ENCODE results near the gene PIGN. TPM values are rescaled to one million over a fixed set of nuclear protein-coding genes. Genes with fewer than 3 reads are reported as not detected.

The PIGN gene
- total and polyA plus RNA-seq, 2 donors (not counting 1 experiment from before 2014, with no cell fraction given), result 2.7 to 37.3 TPM

DNA sequence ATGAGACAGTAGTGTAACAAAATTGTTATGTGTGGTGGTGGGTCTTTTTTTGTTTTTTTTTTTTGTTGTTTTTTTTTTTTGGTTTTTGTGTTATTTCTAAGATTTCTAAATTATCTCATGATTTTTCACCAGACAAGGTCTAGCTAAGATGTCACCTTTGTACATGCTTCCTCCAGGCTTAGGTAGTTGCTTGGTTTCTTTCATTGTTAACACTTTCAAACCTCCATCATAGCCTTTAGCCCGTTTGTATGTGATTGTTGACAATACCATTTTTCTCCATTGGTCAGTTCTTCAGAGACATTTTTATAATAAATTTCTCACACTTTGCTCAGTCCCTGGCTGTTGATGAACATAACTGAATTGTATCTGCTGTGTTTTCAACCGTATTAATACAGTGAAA is 2.4 kb upstream of the PIGN start:
- CTCF ChIA-PET, result no interaction called here
- WGBS (ENCODE audit: insufficient coverage), result no CpG with 5 or more reads among the region's 2 CpGs

More for the DNA sequence above, 2.4 kb upstream of the PIGN start:
- H3K27me3 Mint-ChIP-seq, result no peaks in the 10 kb centered on the region
- no peak overlapping the region for H3K27ac Mint-ChIP-seq
- H2AFZ ChIP-seq (ENCODE audit: insufficient read depth, low read depth, low read length, poor library complexity, severe bottlenecking), result no peak overlapping the region
- H3K79me2 ChIP-seq (ENCODE audit: control insufficient read depth, insufficient read depth, low read length), result peaks cover 98% of the 10 kb centered on the region
- H3K4me3 Mint-ChIP-seq, result peak overlapping the region; percentile 98
- TF ChIP-seq, protein P1, sequence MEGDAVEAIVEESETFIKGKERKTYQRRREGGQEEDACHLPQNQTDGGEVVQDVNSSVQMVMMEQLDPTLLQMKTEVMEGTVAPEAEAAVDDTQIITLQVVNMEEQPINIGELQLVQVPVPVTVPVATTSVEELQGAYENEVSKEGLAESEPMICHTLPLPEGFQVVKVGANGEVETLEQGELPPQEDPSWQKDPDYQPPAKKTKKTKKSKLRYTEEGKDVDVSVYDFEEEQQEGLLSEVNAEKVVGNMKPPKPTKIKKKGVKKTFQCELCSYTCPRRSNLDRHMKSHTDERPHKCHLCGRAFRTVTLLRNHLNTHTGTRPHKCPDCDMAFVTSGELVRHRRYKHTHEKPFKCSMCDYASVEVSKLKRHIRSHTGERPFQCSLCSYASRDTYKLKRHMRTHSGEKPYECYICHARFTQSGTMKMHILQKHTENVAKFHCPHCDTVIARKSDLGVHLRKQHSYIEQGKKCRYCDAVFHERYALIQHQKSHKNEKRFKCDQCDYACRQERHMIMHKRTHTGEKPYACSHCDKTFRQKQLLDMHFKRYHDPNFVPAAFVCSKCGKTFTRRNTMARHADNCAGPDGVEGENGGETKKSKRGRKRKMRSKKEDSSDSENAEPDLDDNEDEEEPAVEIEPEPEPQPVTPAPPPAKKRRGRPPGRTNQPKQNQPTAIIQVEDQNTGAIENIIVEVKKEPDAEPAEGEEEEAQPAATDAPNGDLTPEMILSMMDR (IDR thresholded peaks at IDR 0.05), result no peak
- no peak for TF ChIP-seq EZH2 (IDR thresholded peaks at IDR 0.05; ENCODE audit: borderline replicate concordance, insufficient read depth, low read depth, low read length, poor library complexity, severe bottlenecking)
- no peaks in the 10 kb centered on the region for H3K36me3 ChIP-seq (replicated peaks in 1 of 2; ENCODE audit: control extremely low read depth in 1 of 2, control insufficient read depth in 1 of 2, extremely low read depth in 1 of 2, insufficient read depth in 2 of 2, low read length in 1 of 2)
- peak overlapping the region in 1 of 2 donors; percentile 20 for H3K27ac ChIP-seq (ENCODE audit: low read length in 2 of 2)
- peaks cover 80% of the 10 kb centered on the region for H3K4me1 Mint-ChIP-seq
- no peak for ATAC-seq (ENCODE audit: low read depth)
- H3K9ac ChIP-seq (ENCODE audit: low read length), result peak overlapping the region; percentile 92
- peaks cover 3% of the 10 kb centered on the region for H3K9me3 Mint-ChIP-seq (ENCODE audit: insufficient read depth)
- peaks cover 30 to 41% of the 10 kb centered on the region in 2 donors for H3K4me1 ChIP-seq (ENCODE audit: control insufficient read depth in 2 of 2, insufficient read depth in 2 of 2, low read length in 2 of 2)
- no peaks in the 10 kb centered on the region for H3K9me3 ChIP-seq (ENCODE audit: control extremely low read depth in 1 of 3, control insufficient read depth in 2 of 3, insufficient read depth in 1 of 3, low read length in 2 of 3)
- POLR2A ChIA-PET, result no interaction called here
- intact Hi-C loops (cut with micrococcal nuclease), result loop anchor here (2.0 to 10.0 kb wide), 3 partner anchors 792 to 1178 kb away; partner anchors contain the start of gene KDSR
- no peak for DNase-seq
- H3K27me3 ChIP-seq (replicated peaks in 1 of 4; ENCODE audit: control extremely low read depth in 1 of 4, control insufficient read depth in 3 of 4, insufficient read depth in 4 of 4, low read length in 3 of 4), result no peaks in the 10 kb centered on the region
- peaks cover 56% of the 10 kb centered on the region for H4K20me1 ChIP-seq (ENCODE audit: control insufficient read depth, insufficient read depth, low read length, poor library complexity, severe bottlenecking)
- H3K4me3 ChIP-seq (ENCODE audit: control extremely low read depth in 1 of 5, extremely low read depth in 1 of 5, insufficient read depth in 1 of 5, low read depth in 2 of 5, low read length in 4 of 5), result peak overlapping the region in 1 of 5 experiments; percentile 87
- H3K4me2 ChIP-seq (replicated peaks; ENCODE audit: low read depth, low read length, poor library complexity, severe bottlenecking), result peak overlapping the region; percentile 93

Measured in B cell (primary cell).